Panc1 (cell line): ENCODE results near the gene GALNTL6. TPM values are rescaled to one million over a fixed set of nuclear protein-coding genes. Genes with fewer than 3 reads are reported as not detected.

Experiments
- ATAC-seq: fragments of 200-7000 bp; cut with Tn5 transposase; 2 replicates; pipeline ENCODE4 v1.9.1; 2020; ENCODE audit warnings: mild to moderate bottlenecking, moderate library complexity
- BruUV-seq: library from RNA; stranded (reverse); fragments of 400-500 nt; replicated peaks from 2 replicates; lab custom pipeline; 2021; lab: Mats Ljungman, UMichigan
- CTCF ChIA-PET: fragments of 300-600 bp; sonication (Branson Sonifier 250); formaldehyde crosslinking; loops from one replicate; lab custom pipeline; 2022; ENCODE audit warnings: antibody characterized with exemption; lab: Charles Lee
- POLR2A ChIA-PET: fragments of 300-600 bp; sonication (Branson Sonifier 250); formaldehyde crosslinking; loops from one replicate; lab custom pipeline; 2022; ENCODE audit warnings: antibody characterized with exemption; lab: Charles Lee
- DNase-seq: peaks from one replicate; pipeline ENCODE4 v3.0.0-alpha.2; 2010; ENCODE audit warnings: low read depth, low spot score
- H3K27ac ChIP-seq: 2 replicates; pipeline ENCODE4 v1.5.1; 2011; ENCODE audit warnings: mild to moderate bottlenecking, low read length, inconsistent platforms
- H3K27me3 ChIP-seq: fragments of 200-500 bp; sonication (Bioruptor generic); 2 replicates; pipeline ENCODE4 v1.6.0; 2014; ENCODE audit warnings: low read length, inconsistent platforms; ENCODE audit not compliant: control insufficient read depth, insufficient read depth
- H3K36me3 ChIP-seq: fragments of 200-500 bp; sonication (Bioruptor generic); 2 replicates; pipeline ENCODE4 v1.5.1; 2014; ENCODE audit warnings: inconsistent platforms, mild to moderate bottlenecking, low read length, moderate library complexity; ENCODE audit not compliant: control insufficient read depth, insufficient read depth
- H3K4me1 ChIP-seq: 2 replicates; pipeline ENCODE4 v1.5.1; 2011; ENCODE audit warnings: inconsistent platforms, mild to moderate bottlenecking, low read length, moderate library complexity; ENCODE audit not compliant: control insufficient read depth, insufficient read depth
- H3K4me3 ChIP-seq, 2 experiments: 2 replicates each; pipeline ENCODE4 v1.5.1; 2011 to 2012; ENCODE audit warnings: low read depth in 2 of 2, low read length in 2 of 2, mild to moderate bottlenecking in 2 of 2, inconsistent platforms in 1 of 2, moderate library complexity in 1 of 2
- H3K9me3 ChIP-seq: fragments of 200-500 bp; sonication (Bioruptor generic); 2 replicates; pipeline ENCODE4 v1.5.1; 2014; ENCODE audit warnings: low read depth, mild to moderate bottlenecking, inconsistent platforms, low read length, moderate library complexity; ENCODE audit not compliant: control insufficient read depth, insufficient read depth
- POLR2AphosphoS5 ChIP-seq: IDR thresholded peaks from 2 replicates; pipeline ENCODE4 v1.6.1; 2012; ENCODE audit warnings: mild to moderate bottlenecking, low read depth, low read length, moderate library complexity
- SIN3A ChIP-seq: IDR thresholded peaks from 2 replicates; pipeline ENCODE4 v1.6.1; 2012; ENCODE audit warnings: low read depth, mild to moderate bottlenecking, low read length, moderate library complexity, borderline replicate concordance; ENCODE audit not compliant: insufficient read depth
- TCF7L2 ChIP-seq: IDR thresholded peaks from 2 replicates; pipeline ENCODE4 v1.6.1; 2011; ENCODE audit warnings: mild to moderate bottlenecking, low read depth, low read length, inconsistent platforms
- in situ Hi-C: cut with HindIII; loops from 2 replicates; pipeline ENCODE4 v1.10.0; 2016; ENCODE audit warnings: low sequenced_read_pairs, low pct_unique_long_range_greater_than_20kb
- intact Hi-C: fragments of 100-400 bp; cut with micrococcal nuclease; formaldehyde crosslinking; loops from one replicate; pipeline ENCODE4 v1.10.0; 2022; ENCODE audit not compliant: unreplicated experiment
- total RNA-seq: library from RNA; stranded (reverse); gene quantifications from one replicate; pipeline ENCODE4 v1.2.1, GENCODE V29; 2021; ENCODE audit not compliant: unreplicated experiment
- TF ChIP-seq, protein P1 (sequence below): fragments of 450-650 bp; IDR thresholded peaks from 2 replicates; pipeline ENCODE4 v1.5.1; 2017; ENCODE audit warnings: mild to moderate bottlenecking
- TF ChIP-seq, protein P2 (sequence below), 2 experiments: IDR thresholded peaks; 2 replicates each; pipeline ENCODE4 v1.6.1; 2011 to 2012; ENCODE audit warnings: low read depth in 2 of 2, control low read depth in 1 of 2, low read length in 1 of 2, mild to moderate bottlenecking in 1 of 2, moderate library complexity in 1 of 2; ENCODE audit not compliant: insufficient read depth in 1 of 2

Gene GALNTL6
- total RNA-seq, 1 experiment from 2014 or later: not detected

DNA sequence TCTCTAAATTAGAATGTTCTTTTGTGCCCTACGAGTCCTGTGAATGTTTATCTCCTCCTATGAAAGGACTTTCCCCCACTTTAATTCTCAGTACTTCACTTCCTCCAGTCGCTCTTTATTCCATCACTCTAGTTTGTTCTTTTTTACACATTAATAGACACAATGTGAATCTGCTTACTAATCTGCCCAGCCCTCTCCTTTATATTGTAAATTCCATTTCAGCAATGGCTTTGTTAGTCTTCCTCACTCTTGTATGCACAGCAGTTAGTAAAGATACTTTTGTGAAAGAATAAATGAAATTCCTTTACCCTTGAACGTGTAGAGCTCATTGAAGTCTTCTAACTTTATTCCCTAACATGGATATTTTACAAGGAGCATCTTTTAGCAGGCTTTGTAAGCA is 255.3 kb downstream of the GALNTL6 start:
- ATAC-seq: no peak
- in situ Hi-C loops: no loop called here
- H3K27ac ChIP-seq: no peak overlapping the region

DNA sequence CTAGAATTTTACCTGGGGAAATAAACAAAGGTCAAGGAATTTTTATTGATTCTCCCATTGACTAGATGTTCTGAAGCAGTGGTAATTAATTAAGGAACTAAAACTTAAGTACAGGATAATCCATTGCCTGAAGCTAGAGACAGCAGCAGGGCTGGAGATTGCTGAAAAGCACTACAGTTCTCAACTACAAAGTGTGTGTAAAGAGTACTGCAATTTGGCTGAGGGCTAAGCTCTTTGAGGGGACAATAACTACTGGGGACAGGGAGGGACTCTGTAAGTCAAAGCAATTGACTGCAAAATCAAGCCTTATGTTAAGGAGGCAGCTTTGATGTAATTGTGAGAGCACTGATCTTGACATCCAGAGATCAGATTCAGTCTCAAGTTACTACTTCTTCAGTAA is 260.4 kb downstream of the GALNTL6 start:
- Histone ChIP-seq H3K27ac (no peak overlapping the region), H3K36me3 (no peaks in the 10 kb centered on the region), H3K4me1 (no peaks in the 10 kb centered on the region), H3K9me3 (no peaks in the 10 kb centered on the region), H3K4me3 (no peak overlapping the region), H3K27me3 (no peaks in the 10 kb centered on the region)
- no peak for DNase-seq
- intact Hi-C loops (no loop called here), in situ Hi-C loops (no loop called here)
- ChIA-PET CTCF (no interaction called here), POLR2A (no interaction called here)
- BruUV-seq: no TSS peak
- no peak for ATAC-seq
- TF ChIP-seq POLR2AphosphoS5 (no peak), SIN3A (no peak), TCF7L2 (no peak)
- TF ChIP-seq, protein P1, sequence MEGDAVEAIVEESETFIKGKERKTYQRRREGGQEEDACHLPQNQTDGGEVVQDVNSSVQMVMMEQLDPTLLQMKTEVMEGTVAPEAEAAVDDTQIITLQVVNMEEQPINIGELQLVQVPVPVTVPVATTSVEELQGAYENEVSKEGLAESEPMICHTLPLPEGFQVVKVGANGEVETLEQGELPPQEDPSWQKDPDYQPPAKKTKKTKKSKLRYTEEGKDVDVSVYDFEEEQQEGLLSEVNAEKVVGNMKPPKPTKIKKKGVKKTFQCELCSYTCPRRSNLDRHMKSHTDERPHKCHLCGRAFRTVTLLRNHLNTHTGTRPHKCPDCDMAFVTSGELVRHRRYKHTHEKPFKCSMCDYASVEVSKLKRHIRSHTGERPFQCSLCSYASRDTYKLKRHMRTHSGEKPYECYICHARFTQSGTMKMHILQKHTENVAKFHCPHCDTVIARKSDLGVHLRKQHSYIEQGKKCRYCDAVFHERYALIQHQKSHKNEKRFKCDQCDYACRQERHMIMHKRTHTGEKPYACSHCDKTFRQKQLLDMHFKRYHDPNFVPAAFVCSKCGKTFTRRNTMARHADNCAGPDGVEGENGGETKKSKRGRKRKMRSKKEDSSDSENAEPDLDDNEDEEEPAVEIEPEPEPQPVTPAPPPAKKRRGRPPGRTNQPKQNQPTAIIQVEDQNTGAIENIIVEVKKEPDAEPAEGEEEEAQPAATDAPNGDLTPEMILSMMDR: no peak
- TF ChIP-seq, protein P2, sequence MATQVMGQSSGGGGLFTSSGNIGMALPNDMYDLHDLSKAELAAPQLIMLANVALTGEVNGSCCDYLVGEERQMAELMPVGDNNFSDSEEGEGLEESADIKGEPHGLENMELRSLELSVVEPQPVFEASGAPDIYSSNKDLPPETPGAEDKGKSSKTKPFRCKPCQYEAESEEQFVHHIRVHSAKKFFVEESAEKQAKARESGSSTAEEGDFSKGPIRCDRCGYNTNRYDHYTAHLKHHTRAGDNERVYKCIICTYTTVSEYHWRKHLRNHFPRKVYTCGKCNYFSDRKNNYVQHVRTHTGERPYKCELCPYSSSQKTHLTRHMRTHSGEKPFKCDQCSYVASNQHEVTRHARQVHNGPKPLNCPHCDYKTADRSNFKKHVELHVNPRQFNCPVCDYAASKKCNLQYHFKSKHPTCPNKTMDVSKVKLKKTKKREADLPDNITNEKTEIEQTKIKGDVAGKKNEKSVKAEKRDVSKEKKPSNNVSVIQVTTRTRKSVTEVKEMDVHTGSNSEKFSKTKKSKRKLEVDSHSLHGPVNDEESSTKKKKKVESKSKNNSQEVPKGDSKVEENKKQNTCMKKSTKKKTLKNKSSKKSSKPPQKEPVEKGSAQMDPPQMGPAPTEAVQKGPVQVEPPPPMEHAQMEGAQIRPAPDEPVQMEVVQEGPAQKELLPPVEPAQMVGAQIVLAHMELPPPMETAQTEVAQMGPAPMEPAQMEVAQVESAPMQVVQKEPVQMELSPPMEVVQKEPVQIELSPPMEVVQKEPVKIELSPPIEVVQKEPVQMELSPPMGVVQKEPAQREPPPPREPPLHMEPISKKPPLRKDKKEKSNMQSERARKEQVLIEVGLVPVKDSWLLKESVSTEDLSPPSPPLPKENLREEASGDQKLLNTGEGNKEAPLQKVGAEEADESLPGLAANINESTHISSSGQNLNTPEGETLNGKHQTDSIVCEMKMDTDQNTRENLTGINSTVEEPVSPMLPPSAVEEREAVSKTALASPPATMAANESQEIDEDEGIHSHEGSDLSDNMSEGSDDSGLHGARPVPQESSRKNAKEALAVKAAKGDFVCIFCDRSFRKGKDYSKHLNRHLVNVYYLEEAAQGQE (IDR thresholded peaks at IDR 0.05; ENCODE audit: insufficient read depth in 1 of 2, low read depth in 2 of 2, low read length in 1 of 2): no peak

More for the DNA sequence above, 255.3 kb downstream of the GALNTL6 start:
- Histone ChIP-seq H3K4me3 (no peak overlapping the region), H3K27me3 (no peaks in the 10 kb centered on the region), H3K9me3 (no peaks in the 10 kb centered on the region), H3K4me1 (no peaks in the 10 kb centered on the region), H3K36me3 (no peaks in the 10 kb centered on the region)
- no peak for DNase-seq
- ChIA-PET POLR2A (no interaction called here), CTCF (no interaction called here)
- TF ChIP-seq, protein P1: no peak
- TF ChIP-seq POLR2AphosphoS5 (no peak), TCF7L2 (no peak)
- BruUV-seq: no TSS peak
- intact Hi-C loops: no loop called here

DNA sequence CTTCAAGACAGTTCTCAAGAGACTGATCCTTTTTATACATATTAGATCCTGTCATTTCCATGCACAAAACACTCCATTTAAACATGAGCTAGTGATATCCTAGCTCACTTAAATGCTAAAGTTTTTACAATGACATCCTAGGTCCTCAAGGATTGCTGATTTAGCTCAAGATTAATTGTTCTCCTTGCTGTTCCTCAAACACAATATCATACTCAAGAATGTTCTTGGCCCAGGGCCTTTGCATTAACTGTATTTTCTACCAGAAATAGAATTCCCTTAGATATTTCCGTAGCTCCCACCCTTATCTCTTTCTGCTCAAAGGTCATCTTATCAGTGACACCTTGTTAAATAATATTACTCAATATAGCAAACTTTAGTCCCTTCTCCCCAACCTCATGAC is 270.1 kb downstream of the GALNTL6 start:
- TF ChIP-seq, protein P1: no peak
- TF ChIP-seq POLR2AphosphoS5: no peak
- TF ChIP-seq, protein P2 (IDR thresholded peaks at IDR 0.05; ENCODE audit: insufficient read depth in 1 of 2, low read depth in 2 of 2, low read length in 1 of 2): no peak
- no peak for TF ChIP-seq SIN3A
- TF ChIP-seq TCF7L2: no peak
- Histone ChIP-seq H3K4me1 (no peaks in the 10 kb centered on the region), H3K27me3 (no peaks in the 10 kb centered on the region), H3K9me3 (no peaks in the 10 kb centered on the region), H3K4me3 (no peak overlapping the region), H3K27ac (no peak overlapping the region), H3K36me3 (no peaks in the 10 kb centered on the region)
- POLR2A ChIA-PET: no interaction called here
- no peak for ATAC-seq
- DNase-seq: no peak
- intact Hi-C loops (no loop called here), in situ Hi-C loops (no loop called here)
- no TSS peak for BruUV-seq
- CTCF ChIA-PET: no interaction called here
